Measurements from ENCODE around the gene OR1I1. TPM values are rescaled to one million over a fixed set of nuclear protein-coding genes. Genes with fewer than 3 reads are reported as not detected.

Gene OR1I1
- total RNA-seq, result not detected
- long read RNA-seq, result 0 reads

GRCh38 chr19:15081911-15082310, at the start of gene OR1I1:
OR1I1 (plus strand) TSS chr19:15082211; CDS start chr19:15087066, 4,855 bp downstream.
- Histone ChIP-seq H3K27ac (no peak within 1 kb of the TSS), H3K4me3 (no peak within 1 kb of the TSS), H3K36me3 (no peaks in the 10 kb centered on the region), H3K9me3 (no peaks in the 10 kb centered on the region), H3K27me3 (ENCODE audit: low read depth) (peaks cover 18% of the 10 kb centered on the region), H3K4me1 (no peaks in the 10 kb centered on the region)
- no peak for TF ChIP-seq CTCF (IDR thresholded peaks at IDR 0.05)
- ATAC-seq, result no peak
- no peak for DNase-seq
- intact Hi-C loops (cut with DNase I), result no loop called here

- Histone ChIP-seq H3K27ac (no peak overlapping the region), H3K27me3 (ENCODE audit: low read depth) (no peaks in the 10 kb centered on the region), H3K4me1 (no peaks in the 10 kb centered on the region), H3K36me3 (no peaks in the 10 kb centered on the region), H3K4me3 (no peak overlapping the region), H3K9me3 (no peaks in the 10 kb centered on the region)
- DNase-seq (no peak), ATAC-seq (no peak)
- intact Hi-C loops (cut with DNase I), result no loop called here
- no peak for TF ChIP-seq CTCF (IDR thresholded peaks at IDR 0.05)
Measured at GRCh38 chr19:15035795-15036311, 46.2 kb upstream of the OR1I1 start.

- Histone ChIP-seq H3K27me3 (ENCODE audit: low read depth) (no peaks in the 10 kb centered on the region), H3K4me3 (no peak overlapping the region), H3K9me3 (no peaks in the 10 kb centered on the region), H3K36me3 (no peaks in the 10 kb centered on the region), H3K27ac (no peak overlapping the region), H3K4me1 (no peaks in the 10 kb centered on the region)
- TF ChIP-seq CTCF (IDR thresholded peaks at IDR 0.05), result no peak
- DNase-seq, result no peak
- intact Hi-C loops (cut with DNase I), result no loop called here
- ATAC-seq, result no peak
Measured at GRCh38 chr19:15037586-15037985, 44.4 kb upstream of the OR1I1 start.

- intact Hi-C loops (cut with DNase I), result no loop called here
- H3K27ac ChIP-seq, result no peak overlapping the region
- H3K36me3 ChIP-seq, result no peaks in the 10 kb centered on the region
- H3K4me1 ChIP-seq, result no peaks in the 10 kb centered on the region
- DNase-seq (no peak), ATAC-seq (no peak)
- H3K9me3 ChIP-seq, result no peaks in the 10 kb centered on the region
- H3K4me3 ChIP-seq, result no peak overlapping the region
- H3K27me3 ChIP-seq (ENCODE audit: low read depth), result no peaks in the 10 kb centered on the region
- no peak for TF ChIP-seq CTCF (IDR thresholded peaks at IDR 0.05)
Measured at GRCh38 chr19:15038294-15038693, 43.7 kb upstream of the OR1I1 start.

GRCh38 chr19:15042003-15042402, 40.0 kb upstream of the OR1I1 start:
- no peaks in the 10 kb centered on the region for H3K4me1 ChIP-seq
- no peak overlapping the region for H3K27ac ChIP-seq
- no peaks in the 10 kb centered on the region for H3K36me3 ChIP-seq
- intact Hi-C loops (cut with DNase I), result no loop called here
- H3K9me3 ChIP-seq, result no peaks in the 10 kb centered on the region
- peaks cover 6% of the 10 kb centered on the region for H3K27me3 ChIP-seq (ENCODE audit: low read depth)
- no peak overlapping the region for H3K4me3 ChIP-seq
- DNase-seq, result no peak
- no peak for ATAC-seq
- TF ChIP-seq CTCF (IDR thresholded peaks at IDR 0.05), result no peak

- no peaks in the 10 kb centered on the region for H3K4me1 ChIP-seq
- no peak for TF ChIP-seq CTCF (IDR thresholded peaks at IDR 0.05)
- no peaks in the 10 kb centered on the region for H3K9me3 ChIP-seq
- ATAC-seq (no peak), DNase-seq (no peak)
- H3K27me3 ChIP-seq (ENCODE audit: low read depth), result peaks cover 6% of the 10 kb centered on the region
- no peak overlapping the region for H3K4me3 ChIP-seq
- H3K36me3 ChIP-seq, result no peaks in the 10 kb centered on the region
- intact Hi-C loops (cut with DNase I), result no loop called here
- H3K27ac ChIP-seq, result no peak overlapping the region
Measured at GRCh38 chr19:15042826-15043225, 39.2 kb upstream of the OR1I1 start.
